CD14-positive monocyte (primary cell): ENCODE results near the gene AP4S1. TPM values are rescaled to one million over a fixed set of nuclear protein-coding genes. Genes with fewer than 3 reads are reported as not detected.
"Not testable (repeated sequence)": the region's sequence is repeated elsewhere in the genome, so short reads cannot be mapped to it uniquely, and the experiment has no call there.

Experiments used
- DNase-seq, 3 donors: peaks; one replicate each; pipeline ENCODE4 v3.0.0-alpha.2; 2011 to 2022
- H2AFZ ChIP-seq: 2 replicates; pipeline ENCODE4 v1.6.0; 2012; ENCODE audit warnings: mild to moderate bottlenecking, low read depth, low read length, inconsistent platforms; ENCODE audit not compliant: insufficient read depth, poor library complexity, severe bottlenecking
- H3K27ac ChIP-seq, 2 donors: 1 replicate in 1 of 2; 2 replicates in 1 of 2; pipeline ENCODE4 v1.5.1; 2012 to 2013; ENCODE audit warnings: low read length in 2 of 2, control low read depth in 1 of 2, inconsistent platforms in 1 of 2, low read depth in 1 of 2, mild to moderate bottlenecking in 1 of 2
- H3K27me3 ChIP-seq, 2 donors: one replicate each; pipeline versions ENCODE4 v1.6.0 to v1.6.1; 2011 to 2013; ENCODE audit warnings: low read length in 2 of 2; ENCODE audit not compliant: control insufficient read depth in 2 of 2, insufficient read depth in 2 of 2
- H3K36me3 ChIP-seq, 2 donors: replicated peaks in 1 of 2; 1 replicate in 1 of 2; 2 replicates in 1 of 2; pipeline versions ENCODE4 v1.5.1 to v1.6.1; 2012 to 2013; ENCODE audit warnings: low read length in 2 of 2, control low read depth in 1 of 2, inconsistent platforms in 1 of 2, mild to moderate bottlenecking in 1 of 2; ENCODE audit not compliant: insufficient read depth in 2 of 2, control insufficient read depth in 1 of 2
- H3K4me1 ChIP-seq, 2 donors: 1 replicate in 1 of 2; 2 replicates in 1 of 2; pipeline versions ENCODE4 v1.5.1 to v1.6.1; 2012 to 2013; ENCODE audit warnings: low read length in 2 of 2, control low read depth in 1 of 2, inconsistent platforms in 1 of 2, mild to moderate bottlenecking in 1 of 2, moderate library complexity in 1 of 2; ENCODE audit not compliant: insufficient read depth in 2 of 2, control insufficient read depth in 1 of 2
- H3K4me2 ChIP-seq: replicated peaks from 2 replicates; pipeline ENCODE3; 2012; ENCODE audit warnings: low read length, moderate library complexity, mild to moderate bottlenecking; ENCODE audit not compliant: poor library complexity, severe bottlenecking; ENCODE audit errors: extremely low read depth
- H3K4me3 ChIP-seq, 3 experiments: fragments of 200-600 bp in 1 of 3; sonication (generic) in 1 of 3; replicated peaks in 1 of 3; 1 replicate in 2 of 3; 2 replicates in 1 of 3; pipeline ENCODE4 v1.5.1; 2011 to 2013; ENCODE audit warnings: low read length in 3 of 3, mild to moderate bottlenecking in 3 of 3, control low read depth in 2 of 3, low read depth in 2 of 3, inconsistent platforms in 1 of 3, moderate library complexity in 1 of 3
- H3K79me2 ChIP-seq: 2 replicates; pipeline ENCODE4 v1.6.0; 2012; ENCODE audit warnings: mild to moderate bottlenecking, control low read depth, inconsistent platforms, low read length, moderate library complexity; ENCODE audit not compliant: insufficient read depth
- H3K9ac ChIP-seq: 2 replicates; pipeline ENCODE4 v1.6.0; 2017; ENCODE audit warnings: low read length, mild to moderate bottlenecking; ENCODE audit not compliant: insufficient read depth, poor library complexity, severe bottlenecking
- H3K9me3 ChIP-seq, 2 donors: replicated peaks in 1 of 2; 1 replicate in 1 of 2; 2 replicates in 1 of 2; pipeline versions ENCODE4 v1.5.1 to v1.6.1; 2012 to 2013; ENCODE audit warnings: low read length in 2 of 2, control low read depth in 1 of 2; ENCODE audit not compliant: control insufficient read depth in 1 of 2, insufficient read depth in 1 of 2
- H4K20me1 ChIP-seq: 2 replicates; pipeline ENCODE4 v1.6.0; 2012; ENCODE audit warnings: mild to moderate bottlenecking, low read length, control low read depth, moderate library complexity; ENCODE audit not compliant: insufficient read depth
- H3K27ac Mint-ChIP-seq, 7 donors: one replicate each; pipeline ENCODE4 v1.8.0; 2020; ENCODE audit warnings: mild to moderate bottlenecking in 7 of 7, mixed read lengths in 7 of 7, moderate library complexity in 6 of 7, inconsistent platforms in 2 of 7
- H3K27me3 Mint-ChIP-seq, 3 donors: one replicate each; pipeline ENCODE4 v1.8.0; 2021 to 2022; ENCODE audit warnings: low read depth in 3 of 3, mild to moderate bottlenecking in 3 of 3, mixed read lengths in 3 of 3, moderate library complexity in 3 of 3, inconsistent platforms in 1 of 3
- H3K36me3 Mint-ChIP-seq, 2 donors: one replicate each; pipeline ENCODE4 v1.8.0; 2020; ENCODE audit warnings: mixed read lengths in 2 of 2, inconsistent platforms in 1 of 2, mild to moderate bottlenecking in 1 of 2
- H3K4me1 Mint-ChIP-seq: one replicate; pipeline ENCODE4 v1.8.0; 2020; ENCODE audit warnings: mild to moderate bottlenecking, mixed read lengths
- H3K4me3 Mint-ChIP-seq, 2 donors: one replicate each; pipeline ENCODE4 v1.8.0; 2020; ENCODE audit warnings: mild to moderate bottlenecking in 2 of 2, mixed read lengths in 2 of 2, moderate library complexity in 1 of 2
- H3K9me3 Mint-ChIP-seq, 7 donors: one replicate each; pipeline ENCODE4 v1.8.0; 2020 to 2022; ENCODE audit warnings: mixed read lengths in 7 of 7, mild to moderate bottlenecking in 6 of 7, moderate library complexity in 6 of 7, inconsistent platforms in 2 of 7
- WGBS: methylation state at CpG from one replicate; pipeline ENCODE4 v1.1.5; 2013; ENCODE audit warnings: missing lambda C conversion rate; ENCODE audit not compliant: insufficient coverage; 5-methylcytosine and 5-hydroxymethylcytosine counted together
- intact Hi-C, 2 donors: fragments of 100-400 bp; cut with micrococcal nuclease; formaldehyde crosslinking; loops; one replicate each; pipeline versions ENCODE4 v1.15.0 to v1.15.1; 2023
- polyA plus RNA-seq, 3 donors: library from polyadenylated mRNA; depleted of rRNA in 1 of 3; unstranded in 2 of 3; stranded (reverse) in 1 of 3; fragments of 300-500 nt in 2 of 3; fragments of >200 nt in 1 of 3; fragmentation: Illumina TruSeq in 2 of 3; gene quantifications; 1 replicate in 2 of 3; 2 replicates in 1 of 3; pipeline ENCODE4 v1.2.3, GENCODE V29; 2012 to 2021
- TF ChIP-seq, protein P1 (sequence below): fragments of 200-600 bp; IDR thresholded peaks from one replicate; pipeline ENCODE4 v1.8.0; 2022; ENCODE audit warnings: antibody characterized with exemption, mild to moderate bottlenecking

The AP4S1 gene
- polyA plus RNA-seq, 3 donors, result 1.7 to 5.1 (median 2.8) TPM

DNA sequence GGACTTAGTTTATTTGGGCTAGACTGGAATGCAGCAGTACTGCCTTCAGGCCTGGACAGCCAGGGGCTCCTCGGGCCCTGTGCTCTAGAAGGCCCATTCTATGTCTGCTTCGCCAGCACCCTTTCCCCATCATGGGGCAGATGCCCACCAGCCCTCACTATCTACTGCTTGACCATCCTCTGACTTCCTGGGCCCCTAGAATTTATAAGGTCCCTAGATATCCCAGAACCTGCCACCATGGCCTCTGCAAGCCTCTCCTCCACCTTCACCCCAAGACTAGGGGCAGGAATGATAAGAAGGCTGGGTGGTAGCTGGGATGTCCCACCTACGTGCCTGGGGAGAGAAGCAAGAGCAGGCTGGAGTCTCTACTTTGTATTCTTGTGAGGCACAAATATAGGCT lies 59.6 kb downstream of the AP4S1 start:
- no peak overlapping the region for H3K27ac ChIP-seq
- no peaks in the 10 kb centered on the region for H3K9me3 Mint-ChIP-seq
- DNase-seq, result no peak
- H3K9me3 ChIP-seq, result no peaks in the 10 kb centered on the region
- H3K4me1 ChIP-seq, result peaks cover 5% of the 10 kb centered on the region in 2 donors
- no peak overlapping the region for H2AFZ ChIP-seq
- no peak overlapping the region for H3K9ac ChIP-seq
- peaks cover 0 to 3% of the 10 kb centered on the region in 2 donors for H3K36me3 ChIP-seq
- no peak overlapping the region for H3K4me3 ChIP-seq
- WGBS, result 96% methylated on average over 3 of the region's 3 CpGs
- no peaks in the 10 kb centered on the region for H3K79me2 ChIP-seq
- no peak overlapping the region for H3K4me3 Mint-ChIP-seq
- H4K20me1 ChIP-seq, result no peaks in the 10 kb centered on the region
- H3K4me1 Mint-ChIP-seq, result peaks cover under 1% of the 10 kb centered on the region
- no peak overlapping the region for H3K4me2 ChIP-seq
- H3K27me3 Mint-ChIP-seq, result no peaks in the 10 kb centered on the region
- H3K27ac Mint-ChIP-seq, result peak overlapping the region in 2 of 7 donors; percentile 25 to 76
- no peaks in the 10 kb centered on the region for H3K27me3 ChIP-seq
- TF ChIP-seq, protein P1, sequence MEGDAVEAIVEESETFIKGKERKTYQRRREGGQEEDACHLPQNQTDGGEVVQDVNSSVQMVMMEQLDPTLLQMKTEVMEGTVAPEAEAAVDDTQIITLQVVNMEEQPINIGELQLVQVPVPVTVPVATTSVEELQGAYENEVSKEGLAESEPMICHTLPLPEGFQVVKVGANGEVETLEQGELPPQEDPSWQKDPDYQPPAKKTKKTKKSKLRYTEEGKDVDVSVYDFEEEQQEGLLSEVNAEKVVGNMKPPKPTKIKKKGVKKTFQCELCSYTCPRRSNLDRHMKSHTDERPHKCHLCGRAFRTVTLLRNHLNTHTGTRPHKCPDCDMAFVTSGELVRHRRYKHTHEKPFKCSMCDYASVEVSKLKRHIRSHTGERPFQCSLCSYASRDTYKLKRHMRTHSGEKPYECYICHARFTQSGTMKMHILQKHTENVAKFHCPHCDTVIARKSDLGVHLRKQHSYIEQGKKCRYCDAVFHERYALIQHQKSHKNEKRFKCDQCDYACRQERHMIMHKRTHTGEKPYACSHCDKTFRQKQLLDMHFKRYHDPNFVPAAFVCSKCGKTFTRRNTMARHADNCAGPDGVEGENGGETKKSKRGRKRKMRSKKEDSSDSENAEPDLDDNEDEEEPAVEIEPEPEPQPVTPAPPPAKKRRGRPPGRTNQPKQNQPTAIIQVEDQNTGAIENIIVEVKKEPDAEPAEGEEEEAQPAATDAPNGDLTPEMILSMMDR, result no peak
- intact Hi-C loops, result no loop called here
- H3K36me3 Mint-ChIP-seq, result peaks cover 6 to 9% of the 10 kb centered on the region in 2 donors

DNA sequence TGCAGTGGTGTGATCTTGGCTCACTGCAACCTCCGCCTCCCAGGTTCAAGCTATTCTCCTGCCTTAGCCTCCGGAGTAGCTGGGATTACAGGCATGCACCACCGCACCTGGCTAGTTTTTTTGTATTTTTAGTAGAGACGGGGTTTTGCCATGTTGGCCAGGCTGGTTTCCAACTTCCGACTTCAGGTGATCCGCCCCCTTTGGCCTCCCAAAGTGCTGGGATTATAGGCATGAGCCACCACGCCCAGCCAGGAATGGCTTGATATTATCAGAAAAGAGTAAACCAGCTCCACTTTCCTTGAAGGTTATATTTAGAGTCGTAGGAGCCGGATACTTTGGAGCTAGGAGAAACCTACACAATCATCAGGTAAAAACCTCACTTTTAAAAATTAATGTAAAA lies 61.0 kb downstream of the AP4S1 start:
- 97% methylated on average over 6 of the region's 9 CpGs for WGBS

More for the DNA sequence above, 61.0 kb downstream of the AP4S1 start:
- H3K27me3 ChIP-seq, H2AFZ ChIP-seq, H4K20me1 ChIP-seq, H3K9me3 Mint-ChIP-seq, H3K4me3 ChIP-seq, H3K9me3 ChIP-seq, H3K9ac ChIP-seq, H3K27ac ChIP-seq, H3K27me3 Mint-ChIP-seq, H3K36me3 ChIP-seq, DNase-seq, intact Hi-C loops, H3K79me2 ChIP-seq, H3K36me3 Mint-ChIP-seq, H3K4me2 ChIP-seq, H3K4me3 Mint-ChIP-seq: not testable (repeated sequence)
- H3K4me1 ChIP-seq, result peaks cover 19 to 20% of the 10 kb centered on the region in 2 donors
- Mint-ChIP-seq H3K4me1 (peaks cover 15% of the 10 kb centered on the region), H3K27ac (peak overlapping the region in 1 of 7 donors; percentile 66)
